ENCODE data around the gene PPP1R18.
"Not testable (repeated sequence)": the region's sequence is repeated elsewhere in the genome, so short reads cannot be mapped to it uniquely, and the experiment has no call there.

GRCh38 chr6:30666300-30666699 is 20.1 kb downstream of the PPP1R18 start:
- TF ChIP-seq CTCF (IDR thresholded peaks at IDR 0.05; ENCODE audit: poor library complexity); EZH2 (IDR thresholded peaks at IDR 0.05; ENCODE audit: borderline replicate concordance): not testable (repeated sequence)

Data from hepatocyte (in vitro differentiated cells).